HG02981 (cell line): Measurements from ENCODE around the gene U2AF1L4.

Experiments
- ATAC-seq: cut with Tn5 transposase; IDR thresholded peaks from one replicate; pipeline ENCODE4 v1.9.1; 2021; ENCODE audit warnings: mild to moderate bottlenecking, moderate library complexity; ENCODE audit not compliant: unreplicated experiment

U2AF1L4 gene

DNA sequence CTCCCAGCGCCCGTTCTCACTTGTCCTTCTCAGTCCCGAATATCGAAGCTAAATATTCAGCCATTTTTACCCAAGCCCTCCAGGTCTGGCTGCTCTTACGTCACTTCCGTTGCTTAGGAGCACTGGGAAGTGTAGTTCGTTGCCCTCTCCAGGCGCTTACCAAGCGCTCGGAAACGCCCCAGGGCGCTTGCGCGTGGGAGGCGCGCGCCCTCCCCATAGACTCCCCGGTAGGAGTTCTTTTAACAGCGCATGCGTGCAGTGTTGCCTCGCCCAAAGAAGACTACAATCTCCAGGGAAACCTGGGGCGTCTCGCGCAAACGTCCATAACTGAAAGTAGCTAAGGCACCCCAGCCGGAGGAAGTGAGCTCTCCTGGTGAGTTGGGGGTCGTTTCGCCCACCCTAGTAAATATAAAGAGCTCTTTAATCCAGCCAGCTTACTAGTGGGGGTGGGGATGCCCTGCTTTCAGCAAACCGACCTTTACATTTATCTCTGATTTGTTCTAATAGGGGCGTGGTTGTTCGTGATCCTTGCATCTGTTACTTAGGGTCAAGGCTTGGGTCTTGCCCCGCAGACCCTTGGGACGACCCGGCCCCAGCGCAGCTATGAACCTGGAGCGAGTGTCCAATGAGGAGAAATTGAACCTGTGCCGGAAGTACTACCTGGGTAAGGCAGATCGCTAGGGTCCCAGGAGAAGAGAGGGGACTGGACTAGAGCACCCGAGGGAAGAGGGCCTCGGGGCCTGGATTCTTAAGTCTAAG lies at the start of gene U2AF1L4, which contains the start of gene PSENEN:
Gene U2AF1L4 (minus strand): TSS at position 91 of the 759 bp plus-strand sequence. CDS start 27 bp downstream, at position 64.
Gene PSENEN (plus strand): TSS at position 324 of the 759 bp plus-strand sequence. CDS start 280 bp downstream, at position 604.
- peak; percentile 37 for ATAC-seq

- ATAC-seq, result no peak
Observed at GRCh38 chr19:35793381-35794165, 48.4 kb upstream of the U2AF1L4 start.

- ATAC-seq, result no peak
Observed at GRCh38 chr19:35792888-35793287, 47.7 kb upstream of the U2AF1L4 start.

- ATAC-seq, result no peak
Observed at GRCh38 chr19:35792312-35792711, 47.1 kb upstream of the U2AF1L4 start.

GRCh38 chr19:35791814-35792279 lies 46.6 kb upstream of the U2AF1L4 start:
- ATAC-seq, result no peak

GRCh38 chr19:35790981-35791813 lies 46.0 kb upstream of the U2AF1L4 start:
- no peak for ATAC-seq

GRCh38 chr19:35789978-35790944 lies 45.0 kb upstream of the U2AF1L4 start:
- no peak for ATAC-seq

DNA sequence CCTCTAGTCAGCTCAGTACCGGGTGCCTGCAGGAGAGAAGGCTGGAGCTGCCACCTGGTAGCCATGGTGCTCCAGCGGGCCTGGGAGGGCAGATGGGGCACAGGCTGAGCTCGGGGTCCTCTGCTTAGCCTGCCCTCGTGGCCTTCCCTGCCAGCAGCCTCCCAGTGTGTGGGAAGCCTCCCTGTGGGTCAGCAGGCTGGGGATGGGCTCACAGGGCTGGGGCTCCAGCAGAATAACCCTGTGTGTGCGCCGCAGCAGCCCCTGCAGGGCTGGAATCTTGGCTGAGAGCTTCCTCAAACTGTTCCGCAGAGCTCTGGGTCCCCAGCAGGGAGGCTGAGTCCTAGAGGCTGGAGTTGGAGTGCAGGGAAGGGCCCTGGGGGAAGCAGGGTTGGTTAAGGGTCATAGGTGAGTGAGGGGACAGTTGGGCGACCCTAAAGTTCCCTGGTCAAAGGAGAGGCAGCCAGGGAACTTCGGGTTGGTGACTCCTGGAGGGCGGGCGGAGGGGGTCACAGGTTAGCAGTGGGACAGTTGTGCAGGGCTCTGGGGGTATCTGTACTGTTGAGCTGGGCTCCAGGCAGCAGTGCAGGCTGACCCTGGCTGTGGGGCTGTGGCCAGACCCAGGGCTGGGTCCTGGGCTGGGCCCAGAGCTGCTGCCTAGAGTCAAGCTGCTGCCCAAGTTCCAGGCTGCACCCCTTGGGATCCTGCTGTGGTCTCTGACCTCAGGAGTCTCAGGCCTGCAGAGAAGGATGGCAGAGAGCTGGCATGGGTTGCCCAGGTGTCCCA lies 44.2 kb upstream of the U2AF1L4 start:
- no peak for ATAC-seq

- ATAC-seq, result no peak
Observed at GRCh38 chr19:35788205-35788960, 43.2 kb upstream of the U2AF1L4 start.

GRCh38 chr19:35787227-35787799 lies 42.1 kb upstream of the U2AF1L4 start:
- no peak for ATAC-seq

- no peak for ATAC-seq
Observed at GRCh38 chr19:35786299-35787160, 41.3 kb upstream of the U2AF1L4 start.

DNA sequence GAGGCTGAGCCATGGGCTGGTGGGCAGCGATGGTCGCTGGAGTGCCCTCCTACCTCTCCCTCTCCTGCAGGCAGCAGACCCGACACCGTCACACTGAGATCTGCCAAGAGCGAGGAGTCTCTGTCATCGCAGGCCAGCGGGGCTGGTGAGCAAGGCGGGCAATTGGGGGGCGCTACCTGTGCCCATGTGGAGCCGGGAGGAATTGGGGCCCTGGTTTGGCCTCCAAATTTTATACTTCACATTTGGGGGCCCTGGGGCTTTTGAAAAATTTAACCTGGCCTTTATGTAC lies 40.1 kb upstream of the U2AF1L4 start:
- ATAC-seq, result no peak

- no peak for ATAC-seq
Observed at GRCh38 chr19:35784503-35785338, 39.5 kb upstream of the U2AF1L4 start.

GRCh38 chr19:35783469-35784434 lies 38.5 kb upstream of the U2AF1L4 start:
- no peak for ATAC-seq

DNA sequence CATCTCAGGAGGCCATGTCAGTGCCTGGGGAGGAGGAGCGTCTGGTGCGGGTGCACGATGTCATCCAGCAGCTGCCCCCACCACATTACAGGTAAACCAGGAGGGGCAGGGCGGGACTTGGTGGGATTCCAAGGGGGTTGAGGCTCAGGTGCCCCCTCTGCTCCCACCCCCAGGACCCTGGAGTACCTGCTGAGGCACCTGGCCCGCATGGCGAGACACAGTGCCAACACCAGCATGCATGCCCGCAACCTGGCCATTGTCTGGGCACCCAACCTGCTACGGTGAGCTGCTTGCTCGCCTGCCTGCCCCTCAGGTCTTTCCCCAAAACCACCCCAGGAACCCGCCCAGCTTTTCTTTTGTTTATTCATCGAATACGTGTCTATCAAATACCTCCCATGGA lies 37.4 kb upstream of the U2AF1L4 start:
- no peak for ATAC-seq
